Activated CD8-positive, alpha-beta T cell treated with anti-CD3 and anti-CD28 coated beads for 36 hours (primary cell): ENCODE measurements around the gene FN3KRP. TPM values are rescaled to one million over a fixed set of nuclear protein-coding genes. Genes with fewer than 3 reads are reported as not detected.

Experiments used
- ATAC-seq: fragments of 200-7000 bp; cut with Tn5 transposase; one replicate; pipeline ENCODE4 v1.10.0; 2021; ENCODE audit warnings: mild to moderate bottlenecking, moderate library complexity
- CTCF ChIA-PET: fragments of 350-600 bp; sonication (Branson Sonifier 250); formaldehyde crosslinking; loops from one replicate; lab custom pipeline; 2021; ENCODE audit warnings: antibody characterized with exemption; lab: Charles Lee
- POLR2A ChIA-PET: fragments of 350-600 bp; sonication (Branson Sonifier 250); formaldehyde crosslinking; loops from one replicate; lab custom pipeline; 2021; ENCODE audit warnings: antibody characterized with exemption; lab: Charles Lee
- DNase-seq: peaks from one replicate; pipeline ENCODE4 v3.0.0-alpha.2; 2020
- H3K27ac Mint-ChIP-seq: one replicate; pipeline ENCODE4 v1.8.0; 2021; ENCODE audit warnings: mild to moderate bottlenecking, mixed read lengths
- H3K27me3 Mint-ChIP-seq: one replicate; pipeline ENCODE4 v1.8.0; 2021; ENCODE audit warnings: mixed read lengths
- H3K36me3 Mint-ChIP-seq: one replicate; pipeline ENCODE4 v1.8.0; 2021; ENCODE audit warnings: low read depth, mixed read lengths
- H3K4me1 Mint-ChIP-seq: one replicate; pipeline ENCODE4 v1.8.0; 2021; ENCODE audit warnings: low read depth, mixed read lengths
- H3K4me3 Mint-ChIP-seq: one replicate; pipeline ENCODE4 v1.8.0; 2021; ENCODE audit warnings: mild to moderate bottlenecking, moderate library complexity, mixed read lengths
- H3K9me3 Mint-ChIP-seq: one replicate; pipeline ENCODE4 v1.8.0; 2021; ENCODE audit warnings: mixed read lengths
- intact Hi-C: fragments of 100-400 bp; cut with micrococcal nuclease; formaldehyde crosslinking; loops from one replicate; pipeline ENCODE4 v1.10.0; 2022
- total RNA-seq, 2 experiments: library from RNA; stranded (reverse); gene quantifications; one replicate each; pipeline ENCODE4 v1.2.3, GENCODE V29; 2021
- TF ChIP-seq, protein P1 (sequence below): fragments of 200-600 bp; IDR thresholded peaks from one replicate; pipeline ENCODE4 v1.8.0; 2022; ENCODE audit warnings: antibody characterized with exemption, mild to moderate bottlenecking

Gene FN3KRP
- total RNA-seq, 2 experiments from 2014 or later, result 28.3 to 32.8 TPM

DNA sequence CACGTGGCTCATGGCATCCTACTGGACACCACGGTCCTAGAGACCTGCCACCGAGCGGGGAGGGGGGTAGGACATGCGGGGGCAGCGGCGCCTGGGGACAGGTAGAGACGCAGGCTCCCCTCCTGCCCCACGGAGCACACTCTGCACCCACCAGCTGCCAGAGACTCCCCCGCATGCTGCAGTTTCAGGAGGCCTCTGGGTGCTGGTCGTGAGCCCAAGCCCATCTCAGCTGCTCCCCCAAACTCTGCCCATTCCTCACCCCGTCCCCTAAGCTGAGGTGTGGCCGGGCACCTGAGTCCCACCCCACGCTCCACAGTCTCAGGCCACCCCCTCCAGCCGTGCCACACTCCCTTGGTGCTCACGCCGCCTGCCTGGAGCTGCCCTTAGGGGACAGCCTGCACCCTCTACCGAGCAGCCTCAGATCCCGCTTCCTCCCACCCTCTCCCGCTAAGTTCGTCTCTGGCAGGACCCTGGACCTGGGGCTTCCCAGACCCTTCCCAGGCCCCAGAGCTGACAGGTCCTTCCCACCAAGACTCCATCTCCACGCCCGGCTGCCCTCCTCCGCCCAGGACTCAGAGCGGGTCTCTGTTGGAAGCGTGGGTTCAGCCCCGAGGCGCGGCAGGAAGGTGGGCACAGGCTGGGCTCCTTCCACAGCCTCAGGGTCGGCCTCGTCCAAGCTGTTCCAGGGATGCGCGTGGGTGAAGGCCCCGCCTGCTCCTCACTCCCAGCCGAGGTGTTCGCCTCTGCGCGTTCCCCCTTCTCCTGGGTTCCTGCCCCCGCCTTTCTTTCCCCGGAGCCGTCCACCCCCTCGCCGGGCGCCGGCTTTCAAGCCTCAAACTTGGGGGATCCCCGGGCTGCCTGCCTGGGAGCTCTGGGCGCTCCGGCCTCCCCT lies 19.3 kb upstream of the FN3KRP start:
- Mint-ChIP-seq H3K4me3 (peak overlapping the region; percentile 60), H3K36me3 (peaks cover 16% of the 10 kb centered on the region), H3K27me3 (peaks cover 4% of the 10 kb centered on the region), H3K4me1 (peaks cover 17% of the 10 kb centered on the region), H3K9me3 (peaks cover 13% of the 10 kb centered on the region), H3K27ac (no peak overlapping the region)
- intact Hi-C loops, result no loop called here
- CTCF ChIA-PET, result interaction anchor here (1.2 to 1.3 kb wide), 2 partner anchors 9 to 28 kb away, joined by 3 read pairs; no protein-coding TSS in a partner anchor
- peak; percentile 51 for DNase-seq
- POLR2A ChIA-PET, result interaction anchor here (0.8 to 1.7 kb wide), 3 partner anchors 15 to 30 kb away, joined by 3 to 4 read pairs (median 4); partner anchors contain the start of gene FN3KRP
- ATAC-seq, result no peak
- TF ChIP-seq, protein P1, sequence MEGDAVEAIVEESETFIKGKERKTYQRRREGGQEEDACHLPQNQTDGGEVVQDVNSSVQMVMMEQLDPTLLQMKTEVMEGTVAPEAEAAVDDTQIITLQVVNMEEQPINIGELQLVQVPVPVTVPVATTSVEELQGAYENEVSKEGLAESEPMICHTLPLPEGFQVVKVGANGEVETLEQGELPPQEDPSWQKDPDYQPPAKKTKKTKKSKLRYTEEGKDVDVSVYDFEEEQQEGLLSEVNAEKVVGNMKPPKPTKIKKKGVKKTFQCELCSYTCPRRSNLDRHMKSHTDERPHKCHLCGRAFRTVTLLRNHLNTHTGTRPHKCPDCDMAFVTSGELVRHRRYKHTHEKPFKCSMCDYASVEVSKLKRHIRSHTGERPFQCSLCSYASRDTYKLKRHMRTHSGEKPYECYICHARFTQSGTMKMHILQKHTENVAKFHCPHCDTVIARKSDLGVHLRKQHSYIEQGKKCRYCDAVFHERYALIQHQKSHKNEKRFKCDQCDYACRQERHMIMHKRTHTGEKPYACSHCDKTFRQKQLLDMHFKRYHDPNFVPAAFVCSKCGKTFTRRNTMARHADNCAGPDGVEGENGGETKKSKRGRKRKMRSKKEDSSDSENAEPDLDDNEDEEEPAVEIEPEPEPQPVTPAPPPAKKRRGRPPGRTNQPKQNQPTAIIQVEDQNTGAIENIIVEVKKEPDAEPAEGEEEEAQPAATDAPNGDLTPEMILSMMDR, result no peak

DNA sequence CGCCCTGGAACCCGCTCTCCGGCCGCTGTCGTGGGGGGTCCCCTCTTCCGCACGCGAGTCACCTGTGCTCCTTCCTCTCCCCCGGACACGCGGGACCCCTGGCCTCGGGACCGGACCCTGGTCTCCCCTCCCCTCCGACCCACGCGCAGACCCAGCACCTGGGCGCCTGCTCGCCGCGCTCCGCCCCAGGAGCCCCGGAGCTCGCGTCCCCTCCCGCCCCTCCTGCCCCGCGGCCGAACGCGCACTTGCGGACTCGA lies 18.8 kb upstream of the FN3KRP start:
- intact Hi-C loops, result no loop called here
- ChIA-PET POLR2A (interaction anchor here (1.4 to 1.7 kb wide), 2 partner anchors 19 to 29 kb away, joined by 4 read pairs; partner anchors contain the start of gene FN3KRP), CTCF (interaction anchor here (1.2 to 1.3 kb wide), 2 partner anchors 9 to 29 kb away, joined by 3 read pairs; no protein-coding TSS in a partner anchor)
- ATAC-seq (no peak), DNase-seq (no peak)
- TF ChIP-seq, protein P1, result no peak
- H3K4me3 Mint-ChIP-seq, result peak overlapping the region; percentile 60
- no peak overlapping the region for H3K27ac Mint-ChIP-seq
- H3K9me3 Mint-ChIP-seq, result peaks cover 13% of the 10 kb centered on the region
- H3K27me3 Mint-ChIP-seq, result peaks cover 4% of the 10 kb centered on the region
- H3K36me3 Mint-ChIP-seq, result peaks cover 14% of the 10 kb centered on the region
- H3K4me1 Mint-ChIP-seq, result peaks cover 12% of the 10 kb centered on the region

DNA sequence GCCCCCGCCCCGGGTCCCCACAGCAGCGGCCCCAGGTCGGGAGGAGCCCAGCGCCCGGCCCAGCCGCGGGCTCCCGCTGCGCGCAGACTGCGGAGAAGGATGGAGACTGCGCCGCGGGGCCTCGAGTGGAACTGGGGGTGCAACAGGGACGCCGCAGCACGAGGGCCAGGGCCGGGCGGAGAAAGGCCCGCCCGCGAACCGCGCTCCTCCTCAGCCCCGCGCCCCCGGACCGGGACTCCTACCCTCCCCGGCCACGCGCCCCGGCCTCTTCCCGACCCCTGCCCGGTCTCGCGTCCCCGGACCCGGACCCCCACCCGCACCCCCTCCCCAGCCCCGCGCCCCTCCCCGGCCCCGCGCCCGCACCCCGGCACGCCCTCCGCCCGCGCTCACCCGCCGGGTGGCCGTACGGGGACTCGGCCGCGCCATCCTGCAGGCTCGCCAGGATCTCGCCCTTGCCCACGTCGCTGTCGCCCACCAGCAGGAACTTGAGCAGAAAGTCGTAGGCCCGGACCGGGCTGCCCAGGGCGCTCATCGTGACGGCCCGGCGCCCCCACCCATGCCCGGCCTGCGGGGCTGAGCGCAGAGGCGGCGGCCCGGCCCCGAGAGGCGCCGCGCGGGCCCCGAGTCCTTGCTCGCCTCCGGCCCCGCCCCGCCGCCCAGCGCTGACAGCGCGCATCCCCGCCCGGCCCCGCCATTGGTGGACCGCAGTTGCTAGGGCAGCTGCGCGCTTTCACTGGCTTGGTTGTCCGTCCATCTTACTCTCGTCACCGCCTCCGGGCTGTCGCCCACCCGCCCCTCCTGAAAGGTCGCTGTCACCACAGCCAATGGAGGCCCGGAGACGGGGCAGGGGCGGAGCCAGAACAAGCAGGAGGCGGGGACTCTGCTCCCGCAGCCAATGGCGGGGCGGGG lies 18.2 kb upstream of the FN3KRP start, which contains the start of gene RAB40B:
Gene RAB40B, minus strand, starts transcription at position 634 of the 909 bp plus-strand sequence. Its CDS starts 102 bp downstream, at position 532.
- ChIA-PET POLR2A (interaction anchor here (1.4 to 1.7 kb wide), 2 partner anchors 18 to 29 kb away, joined by 4 read pairs; partner anchors contain the start of gene FN3KRP), CTCF (interaction anchor here (1.2 to 1.3 kb wide), 2 partner anchors 10 to 29 kb away, joined by 3 read pairs; no protein-coding TSS in a partner anchor)
- no peak within 1 kb of the TSS for H3K27ac Mint-ChIP-seq
- H3K9me3 Mint-ChIP-seq, result peaks cover 11% of the 10 kb centered on the region
- peaks cover 12% of the 10 kb centered on the region for H3K36me3 Mint-ChIP-seq
- ATAC-seq (peak; percentile 99), DNase-seq (peak; percentile 99)
- peaks cover 4% of the 10 kb centered on the region for H3K27me3 Mint-ChIP-seq
- TF ChIP-seq, protein P1, result no peak
- peak within 1 kb of the TSS; percentile 71 for H3K4me3 Mint-ChIP-seq
- intact Hi-C loops, result no loop called here
- peaks cover 11% of the 10 kb centered on the region for H3K4me1 Mint-ChIP-seq

DNA sequence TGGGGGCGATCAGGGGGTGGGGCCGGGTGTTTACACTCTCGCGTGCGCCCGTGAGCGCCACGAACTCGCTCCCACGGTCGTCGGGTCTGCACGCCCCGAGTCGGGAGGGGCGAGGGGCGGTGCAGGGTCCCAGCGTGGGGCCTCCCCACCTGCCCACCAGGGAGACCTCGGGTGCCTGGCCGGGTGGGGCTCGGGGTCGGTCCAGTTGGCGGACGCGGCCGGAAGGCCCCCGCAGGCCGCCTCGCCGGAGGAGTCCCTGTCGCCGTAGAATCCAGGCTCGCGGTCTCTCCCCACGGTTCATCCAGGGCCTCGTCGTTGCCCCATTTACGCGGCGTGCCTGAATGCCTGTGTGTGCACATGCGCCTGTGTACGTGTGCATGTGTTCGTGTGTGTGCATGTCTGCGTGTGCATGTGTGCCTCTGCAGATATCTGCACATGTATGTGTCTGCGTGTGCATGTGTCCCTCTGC lies 17.5 kb upstream of the FN3KRP start:
- peak; percentile 27 for DNase-seq
- Mint-ChIP-seq H3K36me3 (peaks cover 9% of the 10 kb centered on the region), H3K4me3 (peak overlapping the region; percentile 71), H3K9me3 (peaks cover 9% of the 10 kb centered on the region), H3K27ac (no peak overlapping the region), H3K4me1 (peaks cover 9% of the 10 kb centered on the region), H3K27me3 (peaks cover 4% of the 10 kb centered on the region)
- ATAC-seq, result no peak
- ChIA-PET POLR2A (interaction anchor here (1.3 kb wide), 1 partner anchor 17 kb away, joined by 3 read pairs; the partner anchor contains the start of gene FN3KRP), CTCF (no interaction called here)
- intact Hi-C loops, result no loop called here
- TF ChIP-seq, protein P1, result no peak
